ENCODE measurements around the gene FBXL22.

GRCh38 chr15:63598473-63599400 is 1.6 kb downstream of the FBXL22 start:
- TF ChIP-seq CTCF (IDR thresholded peaks at IDR 0.05 in 2 of 3, conservative IDR thresholded peaks at IDR 0.05 in 1 of 3; ENCODE audit: borderline replicate concordance in 1 of 3, insufficient read depth in 1 of 3, low read depth in 2 of 3, low read length in 2 of 3): no peak
- TF ChIP-seq YY1 (IDR thresholded peaks at IDR 0.05; ENCODE audit: extremely low read depth, insufficient replicate concordance, low read depth, low read length): no peak
- TF ChIP-seq POLR2AphosphoS5 (IDR thresholded peaks at IDR 0.05; ENCODE audit: low read depth, low read length): no peak
- TF ChIP-seq POLR2A (IDR thresholded peaks at IDR 0.05; ENCODE audit: borderline replicate concordance, extremely low read depth, insufficient read depth, insufficient read length): no peak
- no peak for TF ChIP-seq ZFX (IDR thresholded peaks at IDR 0.05)
- no peak for TF ChIP-seq ATF3 (IDR thresholded peaks at IDR 0.05)
- no peak for TF ChIP-seq EZH2 (IDR thresholded peaks at IDR 0.05)
- TF ChIP-seq, protein P1, sequence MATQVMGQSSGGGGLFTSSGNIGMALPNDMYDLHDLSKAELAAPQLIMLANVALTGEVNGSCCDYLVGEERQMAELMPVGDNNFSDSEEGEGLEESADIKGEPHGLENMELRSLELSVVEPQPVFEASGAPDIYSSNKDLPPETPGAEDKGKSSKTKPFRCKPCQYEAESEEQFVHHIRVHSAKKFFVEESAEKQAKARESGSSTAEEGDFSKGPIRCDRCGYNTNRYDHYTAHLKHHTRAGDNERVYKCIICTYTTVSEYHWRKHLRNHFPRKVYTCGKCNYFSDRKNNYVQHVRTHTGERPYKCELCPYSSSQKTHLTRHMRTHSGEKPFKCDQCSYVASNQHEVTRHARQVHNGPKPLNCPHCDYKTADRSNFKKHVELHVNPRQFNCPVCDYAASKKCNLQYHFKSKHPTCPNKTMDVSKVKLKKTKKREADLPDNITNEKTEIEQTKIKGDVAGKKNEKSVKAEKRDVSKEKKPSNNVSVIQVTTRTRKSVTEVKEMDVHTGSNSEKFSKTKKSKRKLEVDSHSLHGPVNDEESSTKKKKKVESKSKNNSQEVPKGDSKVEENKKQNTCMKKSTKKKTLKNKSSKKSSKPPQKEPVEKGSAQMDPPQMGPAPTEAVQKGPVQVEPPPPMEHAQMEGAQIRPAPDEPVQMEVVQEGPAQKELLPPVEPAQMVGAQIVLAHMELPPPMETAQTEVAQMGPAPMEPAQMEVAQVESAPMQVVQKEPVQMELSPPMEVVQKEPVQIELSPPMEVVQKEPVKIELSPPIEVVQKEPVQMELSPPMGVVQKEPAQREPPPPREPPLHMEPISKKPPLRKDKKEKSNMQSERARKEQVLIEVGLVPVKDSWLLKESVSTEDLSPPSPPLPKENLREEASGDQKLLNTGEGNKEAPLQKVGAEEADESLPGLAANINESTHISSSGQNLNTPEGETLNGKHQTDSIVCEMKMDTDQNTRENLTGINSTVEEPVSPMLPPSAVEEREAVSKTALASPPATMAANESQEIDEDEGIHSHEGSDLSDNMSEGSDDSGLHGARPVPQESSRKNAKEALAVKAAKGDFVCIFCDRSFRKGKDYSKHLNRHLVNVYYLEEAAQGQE (IDR thresholded peaks at IDR 0.05; ENCODE audit: low read depth): no peak
- TF ChIP-seq FOSL1 (IDR thresholded peaks at IDR 0.05; ENCODE audit: low read depth): no peak
- TF ChIP-seq ZNF274 (IDR thresholded peaks at IDR 0.05; ENCODE audit: low read depth, low read length): no peak
- TF ChIP-seq SRF (IDR thresholded peaks at IDR 0.05; ENCODE audit: low read depth): no peak
- TF ChIP-seq JUND (IDR thresholded peaks at IDR 0.05): no peak
- TF ChIP-seq SIN3A (IDR thresholded peaks at IDR 0.05; ENCODE audit: low read depth): no peak

Measured in HCT116 (cell line).